HS-27A (cell line): ENCODE measurements around the gene KRTAP10-7.
"Not testable (repeated sequence)": the region's sequence is repeated elsewhere in the genome, so short reads cannot be mapped to it uniquely, and the experiment has no call there.

ENCODE experiments used
- DNase-seq: peaks from one replicate; pipeline ENCODE4 v3.0.0-alpha.2; 2012; ENCODE audit warnings: low read depth, missing footprints

Gene KRTAP10-7

GRCh38 chr21:44612029-44612486, 11.7 kb downstream of the KRTAP10-7 start, which contains the start of gene KRTAP10-8:
Gene KRTAP10-8, plus strand, starts transcription at chr21:44612079. Its CDS starts 22 bp downstream, at chr21:44612101.
- no peak for DNase-seq

GRCh38 chr21:44612669-44613229, 12.4 kb downstream of the KRTAP10-7 start:
- DNase-seq = no peak

- DNase-seq = no peak
Observed at GRCh38 chr21:44613386-44614155, 13.2 kb downstream of the KRTAP10-7 start.

GRCh38 chr21:44614161-44614631, 13.8 kb downstream of the KRTAP10-7 start:
- no peak for DNase-seq

GRCh38 chr21:44614961-44615391, 14.6 kb downstream of the KRTAP10-7 start:
- DNase-seq = no peak

- DNase-seq = no peak
Observed at GRCh38 chr21:44615466-44615865, 15.1 kb downstream of the KRTAP10-7 start.

GRCh38 chr21:44615911-44616590, 15.7 kb downstream of the KRTAP10-7 start:
- DNase-seq = no peak

GRCh38 chr21:44616591-44616926, 16.2 kb downstream of the KRTAP10-7 start:
- no peak for DNase-seq

- no peak for DNase-seq
Observed at GRCh38 chr21:44617071-44617501, 16.7 kb downstream of the KRTAP10-7 start.

GRCh38 chr21:44618504-44618903, 18.1 kb downstream of the KRTAP10-7 start:
- no peak for DNase-seq

- DNase-seq = no peak
Observed at GRCh38 chr21:44618909-44619308, 18.5 kb downstream of the KRTAP10-7 start.

GRCh38 chr21:44619886-44620285, 19.5 kb downstream of the KRTAP10-7 start:
- no peak for DNase-seq

GRCh38 chr21:44623575-44623974, 23.2 kb downstream of the KRTAP10-7 start:
- no peak for DNase-seq

- no peak for DNase-seq
Observed at GRCh38 chr21:44625756-44626155, 25.4 kb downstream of the KRTAP10-7 start.

GRCh38 chr21:44626262-44626661, 25.9 kb downstream of the KRTAP10-7 start:
- DNase-seq = no peak

- no peak for DNase-seq
Observed at GRCh38 chr21:44626673-44627143, 26.3 kb downstream of the KRTAP10-7 start, which contains the start of gene KRTAP10-9. Gene KRTAP10-9, plus strand, starts transcription at chr21:44627093. Its CDS starts 79 bp downstream, at chr21:44627172.

GRCh38 chr21:44627181-44627822, 26.9 kb downstream of the KRTAP10-7 start:
- DNase-seq = not testable (repeated sequence)

GRCh38 chr21:44627831-44628233, 27.4 kb downstream of the KRTAP10-7 start:
- not testable (repeated sequence) for DNase-seq

- no peak for DNase-seq
Observed at GRCh38 chr21:44628707-44629391, 28.5 kb downstream of the KRTAP10-7 start.

GRCh38 chr21:44630440-44630839, 30.0 kb downstream of the KRTAP10-7 start:
- no peak for DNase-seq

- no peak for DNase-seq
Observed at GRCh38 chr21:44632067-44632466, 31.7 kb downstream of the KRTAP10-7 start.
